GM12878 (cell line): ENCODE data around the gene AFG1L.

Experiments used
- ATF2 ChIP-seq: IDR thresholded peaks from 2 replicates; pipeline ENCODE4 v1.6.1; 2012; ENCODE audit warnings: low read length, inconsistent platforms
- ATF3 ChIP-seq: IDR thresholded peaks from 2 replicates; pipeline ENCODE4 v1.6.1; 2011; ENCODE audit warnings: low read depth, mild to moderate bottlenecking, low read length, moderate library complexity, borderline replicate concordance; ENCODE audit errors: extremely low read depth
- CEBPB ChIP-seq, 2 experiments: fragments of 150-350 bp in 1 of 2; IDR thresholded peaks; 2 replicates each; pipeline ENCODE4 v1.6.1; 2012 to 2014; ENCODE audit warnings: low read depth in 2 of 2, low read length in 2 of 2, borderline replicate concordance in 1 of 2, inconsistent platforms in 1 of 2
- EZH2 ChIP-seq: IDR thresholded peaks from 2 replicates; pipeline ENCODE4 v1.6.1; 2012; ENCODE audit warnings: low read depth, mild to moderate bottlenecking, control low read depth, inconsistent platforms, low read length, borderline replicate concordance; ENCODE audit not compliant: control insufficient read depth
- POLR2AphosphoS5 ChIP-seq: IDR thresholded peaks from 2 replicates; pipeline ENCODE4 v1.6.1; 2011; ENCODE audit warnings: mild to moderate bottlenecking, low read length, inconsistent platforms
- RCOR1 ChIP-seq: conservative IDR thresholded peaks from 2 replicates; pipeline ENCODE4 v1.6.1; 2012; ENCODE audit warnings: low read depth, low read length, improper control_type of control experiment
- SREBF2 ChIP-seq: IDR thresholded peaks from 2 replicates; pipeline ENCODE4 v1.6.1; 2012; ENCODE audit warnings: mild to moderate bottlenecking, low read length
- SUZ12 ChIP-seq: fragments of 200-600 bp; sonication (generic); IDR thresholded peaks from one replicate; pipeline ENCODE4 v1.6.1; 2018; ENCODE audit warnings: antibody characterized with exemption, mild to moderate bottlenecking; ENCODE audit not compliant: unreplicated experiment
- ZNF274 ChIP-seq: IDR thresholded peaks from one replicate; pipeline ENCODE4 v1.8.0; 2011; ENCODE audit not compliant: insufficient read length, insufficient read depth

DNA sequence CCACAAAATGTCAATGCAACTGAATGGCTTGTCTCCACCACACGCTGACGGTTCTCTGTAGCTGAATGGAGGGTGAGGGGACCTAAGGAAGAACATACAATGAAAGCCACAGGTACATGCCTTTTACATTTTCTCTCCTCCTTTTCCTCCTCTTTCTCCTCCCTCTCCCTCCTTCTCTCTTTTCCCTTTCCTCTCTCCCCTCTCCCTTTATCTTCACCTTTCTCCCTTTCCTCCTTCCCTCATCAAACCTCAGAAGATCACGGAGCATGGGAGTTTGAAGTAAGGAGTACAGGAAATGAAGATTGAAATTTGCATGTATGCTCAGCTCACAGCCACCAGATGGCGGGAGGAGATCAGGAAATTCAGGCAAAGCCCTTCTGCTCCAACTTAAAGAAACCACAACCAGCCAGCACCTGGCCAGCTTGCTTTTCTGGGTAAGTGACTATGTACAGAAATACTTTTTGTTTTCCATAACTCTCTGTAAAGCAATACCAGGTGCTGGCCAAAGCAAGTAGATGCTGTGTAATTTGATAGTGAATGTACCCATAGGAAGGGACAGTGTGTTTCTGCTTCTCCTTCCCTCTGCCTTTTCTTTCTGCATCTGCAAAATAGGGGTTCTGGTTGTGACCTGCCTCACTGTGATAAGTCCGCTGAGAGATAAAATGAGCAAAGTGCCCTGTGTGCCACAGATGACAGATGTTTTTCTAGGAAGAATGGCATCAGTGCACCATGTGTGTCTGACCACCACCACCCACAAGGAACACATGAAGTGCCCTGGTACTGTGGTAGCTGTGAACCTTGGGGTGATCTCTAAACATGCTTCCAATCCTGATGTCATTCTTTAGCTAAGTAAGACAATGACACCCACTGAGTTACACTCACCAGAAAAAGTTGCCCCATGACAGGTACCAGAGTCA, 247.2 kb downstream of the AFG1L start:
- TF ChIP-seq ZNF274 (no peak), ATF2 (no peak), EZH2 (no peak), POLR2AphosphoS5 (no peak), CEBPB (IDR thresholded peaks at IDR 0.05; ENCODE audit: borderline replicate concordance in 1 of 2, low read depth in 2 of 2, low read length in 2 of 2) (no peak), SREBF2 (no peak), ATF3 (no peak), RCOR1 (no peak), SUZ12 (no peak)
